ENCODE measurements around the gene PPP1R26. TPM values are rescaled to one million over a fixed set of nuclear protein-coding genes. Genes with fewer than 3 reads are reported as not detected.
"Not testable (repeated sequence)": the region's sequence is repeated elsewhere in the genome, so short reads cannot be mapped to it uniquely, and the experiment has no call there.

Gene PPP1R26
- total and polyA plus RNA-seq, 2 experiments from 2014 or later: 15.0 to 15.6 TPM

DNA sequence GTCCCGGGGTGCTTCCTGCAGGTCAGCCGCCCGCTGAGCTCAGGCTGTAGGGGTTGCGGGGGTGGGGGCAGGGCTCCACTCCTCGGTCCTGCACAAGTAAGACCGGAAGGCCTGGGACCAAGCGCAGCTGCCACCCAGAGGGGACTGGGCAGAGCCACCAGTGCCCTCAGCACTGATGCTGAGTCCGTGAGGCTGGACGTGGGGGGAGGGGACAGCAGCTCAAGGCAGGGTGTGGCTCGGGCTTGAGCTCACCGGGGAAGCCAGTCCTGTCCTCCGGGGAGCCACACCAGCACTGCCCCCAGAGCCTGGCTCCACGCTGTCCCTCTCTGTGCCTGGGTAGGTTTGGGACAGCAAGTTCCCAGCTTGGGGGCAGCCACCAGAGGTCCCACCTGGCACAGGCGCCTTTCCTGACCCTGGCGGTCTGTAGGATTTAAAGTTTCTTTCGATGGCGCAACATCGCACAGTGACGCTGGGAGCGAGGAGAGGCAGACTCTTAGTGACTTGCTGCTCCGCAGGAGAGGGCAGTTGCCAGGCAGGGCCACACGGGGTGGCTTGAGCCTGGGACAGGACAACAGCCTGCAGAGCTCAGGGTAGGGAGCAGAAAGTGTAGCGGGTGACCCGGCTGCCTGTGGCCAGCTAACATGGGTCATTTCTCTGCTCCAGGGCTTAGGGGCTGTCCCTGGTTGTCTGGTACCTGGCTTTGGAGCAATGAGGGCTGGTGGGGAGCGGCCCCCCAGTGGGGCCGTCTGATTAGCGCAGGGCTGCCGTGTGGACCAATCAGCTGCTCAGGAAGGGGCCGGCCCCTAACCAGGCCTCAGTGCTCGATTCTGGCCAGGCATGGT lies 47.4 kb downstream of the PPP1R26 start:
- Histone ChIP-seq H2AFZ (no peak overlapping the region), H3K9me3 (ENCODE audit: low read depth) (no peaks in the 10 kb centered on the region), H4K20me1 (ENCODE audit: insufficient read depth, poor library complexity, severe bottlenecking) (no peaks in the 10 kb centered on the region), H3K9me2 (replicated peaks; ENCODE audit: insufficient read depth) (no peaks in the 10 kb centered on the region), H3K36me3 (replicated peaks; ENCODE audit: insufficient read depth, low read depth) (no peaks in the 10 kb centered on the region), H3K27me3 (no peaks in the 10 kb centered on the region), H3K79me2 (no peaks in the 10 kb centered on the region), H3K27ac (no peak overlapping the region), H3K4me3 (no peak overlapping the region), H3K4me1 (ENCODE audit: insufficient read depth) (no peaks in the 10 kb centered on the region), H3K4me2 (no peak overlapping the region)
- DNase-seq (ENCODE audit: low spot score): no peak
- 76% methylated on average over 29 of the region's 30 CpGs for WGBS (ENCODE audit: low lambda C conversion rate, missing lambda C conversion rate)
- TF ChIP-seq EZH2phosphoT487 (IDR thresholded peaks at IDR 0.05; ENCODE audit: low read depth, severe bottlenecking, unreplicated experiment) (no peak), EZH2 (IDR thresholded peaks at IDR 0.05; ENCODE audit: borderline replicate concordance) (no peak)
- TF ChIP-seq, protein P1, sequence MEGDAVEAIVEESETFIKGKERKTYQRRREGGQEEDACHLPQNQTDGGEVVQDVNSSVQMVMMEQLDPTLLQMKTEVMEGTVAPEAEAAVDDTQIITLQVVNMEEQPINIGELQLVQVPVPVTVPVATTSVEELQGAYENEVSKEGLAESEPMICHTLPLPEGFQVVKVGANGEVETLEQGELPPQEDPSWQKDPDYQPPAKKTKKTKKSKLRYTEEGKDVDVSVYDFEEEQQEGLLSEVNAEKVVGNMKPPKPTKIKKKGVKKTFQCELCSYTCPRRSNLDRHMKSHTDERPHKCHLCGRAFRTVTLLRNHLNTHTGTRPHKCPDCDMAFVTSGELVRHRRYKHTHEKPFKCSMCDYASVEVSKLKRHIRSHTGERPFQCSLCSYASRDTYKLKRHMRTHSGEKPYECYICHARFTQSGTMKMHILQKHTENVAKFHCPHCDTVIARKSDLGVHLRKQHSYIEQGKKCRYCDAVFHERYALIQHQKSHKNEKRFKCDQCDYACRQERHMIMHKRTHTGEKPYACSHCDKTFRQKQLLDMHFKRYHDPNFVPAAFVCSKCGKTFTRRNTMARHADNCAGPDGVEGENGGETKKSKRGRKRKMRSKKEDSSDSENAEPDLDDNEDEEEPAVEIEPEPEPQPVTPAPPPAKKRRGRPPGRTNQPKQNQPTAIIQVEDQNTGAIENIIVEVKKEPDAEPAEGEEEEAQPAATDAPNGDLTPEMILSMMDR (IDR thresholded peaks at IDR 0.05; ENCODE audit: poor library complexity): no peak

DNA sequence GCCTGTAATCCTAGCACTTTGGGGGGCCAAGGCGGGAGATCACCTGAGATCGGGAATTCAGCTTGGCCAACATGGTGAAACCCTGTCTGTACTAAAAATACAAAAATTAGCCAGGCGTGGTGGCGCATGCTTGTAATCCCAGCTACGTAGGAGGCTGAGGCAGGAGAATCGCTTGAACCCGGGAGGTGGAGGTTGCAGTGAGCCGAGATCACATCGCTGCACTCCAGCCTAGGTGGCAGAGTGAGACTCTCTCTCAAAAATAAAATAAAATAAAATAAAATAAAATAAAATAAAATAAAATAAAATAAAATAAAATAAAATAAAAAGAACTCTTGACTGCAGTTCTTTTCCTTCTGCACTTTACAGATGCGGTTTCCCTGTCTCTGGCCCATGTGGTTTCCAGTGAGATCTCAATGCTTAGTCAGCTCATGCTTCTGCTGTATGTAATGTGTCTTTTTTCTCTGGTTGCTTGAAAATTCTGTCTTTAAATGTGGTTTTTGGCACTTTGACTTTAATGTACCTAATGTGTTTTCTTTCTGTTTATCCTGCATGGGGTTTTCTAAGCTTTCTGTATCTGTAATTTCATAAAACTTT lies 49.4 kb downstream of the PPP1R26 start:
- not testable (repeated sequence) for H3K9me3 ChIP-seq (ENCODE audit: low read depth); H3K9me2 ChIP-seq (replicated peaks; ENCODE audit: insufficient read depth); H3K27ac ChIP-seq; DNase-seq (ENCODE audit: low spot score); H4K20me1 ChIP-seq (ENCODE audit: insufficient read depth, poor library complexity, severe bottlenecking); H3K36me3 ChIP-seq (replicated peaks; ENCODE audit: insufficient read depth, low read depth); H3K27me3 ChIP-seq; H3K4me1 ChIP-seq (ENCODE audit: insufficient read depth); H3K4me3 ChIP-seq; H3K4me2 ChIP-seq; H3K79me2 ChIP-seq; H2AFZ ChIP-seq
- 95% methylated on average over 10 of the region's 10 CpGs for WGBS (ENCODE audit: low lambda C conversion rate, missing lambda C conversion rate)

- 79% methylated on average over 5 of the region's 5 CpGs for WGBS (ENCODE audit: low lambda C conversion rate, missing lambda C conversion rate)
- no peak for DNase-seq (ENCODE audit: low spot score)
Measured at GRCh38 chr9:135530146-135530545, 50.6 kb downstream of the PPP1R26 start.

DNA sequence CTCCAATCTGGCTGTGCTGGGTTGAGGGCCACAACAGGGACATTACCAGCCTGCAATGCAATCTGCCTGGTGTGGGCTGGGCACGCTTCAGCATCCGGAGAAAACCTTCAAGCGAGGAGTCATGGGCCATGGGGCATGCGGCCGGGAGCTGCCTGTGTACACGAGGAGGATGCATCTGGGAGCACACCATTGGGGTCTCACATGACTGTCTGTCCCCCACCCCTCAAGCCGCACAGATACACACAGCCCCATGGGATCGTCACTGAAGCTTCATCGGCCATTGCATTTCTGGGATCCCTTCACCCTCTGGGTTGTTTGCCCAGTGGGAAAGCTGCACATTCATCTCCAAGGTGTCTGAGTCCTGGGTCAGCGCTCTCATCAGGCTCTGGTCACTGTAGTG lies 51.5 kb downstream of the PPP1R26 start:
- no peaks in the 10 kb centered on the region for H3K79me2 ChIP-seq
- no peaks in the 10 kb centered on the region for H3K36me3 ChIP-seq (replicated peaks; ENCODE audit: insufficient read depth, low read depth)
- H3K4me1 ChIP-seq (ENCODE audit: insufficient read depth): no peaks in the 10 kb centered on the region
- no peak overlapping the region for H3K27ac ChIP-seq
- WGBS (ENCODE audit: low lambda C conversion rate, missing lambda C conversion rate): 95% methylated on average over 10 of the region's 10 CpGs
- DNase-seq (ENCODE audit: low spot score): no peak
- no peak overlapping the region for H2AFZ ChIP-seq
- H3K9me2 ChIP-seq (replicated peaks; ENCODE audit: insufficient read depth): no peaks in the 10 kb centered on the region
- H4K20me1 ChIP-seq (ENCODE audit: insufficient read depth, poor library complexity, severe bottlenecking): no peaks in the 10 kb centered on the region
- H3K4me2 ChIP-seq: no peak overlapping the region
- no peaks in the 10 kb centered on the region for H3K27me3 ChIP-seq
- H3K9me3 ChIP-seq (ENCODE audit: low read depth): no peaks in the 10 kb centered on the region
- no peak overlapping the region for H3K4me3 ChIP-seq
- TF ChIP-seq, protein P1 (IDR thresholded peaks at IDR 0.05; ENCODE audit: poor library complexity): no peak
- no peak for TF ChIP-seq EZH2 (IDR thresholded peaks at IDR 0.05; ENCODE audit: borderline replicate concordance)
- no peak for TF ChIP-seq EZH2phosphoT487 (IDR thresholded peaks at IDR 0.05; ENCODE audit: low read depth, severe bottlenecking, unreplicated experiment)

More at GRCh38 chr9:135530146-135530545, 50.6 kb downstream of the PPP1R26 start:
- H3K4me1 ChIP-seq (ENCODE audit: insufficient read depth): no peaks in the 10 kb centered on the region
- no peaks in the 10 kb centered on the region for H3K79me2 ChIP-seq
- no peak overlapping the region for H3K27ac ChIP-seq
- H3K4me3 ChIP-seq: no peak overlapping the region
- no peak overlapping the region for H2AFZ ChIP-seq
- no peaks in the 10 kb centered on the region for H3K27me3 ChIP-seq
- no peak overlapping the region for H3K4me2 ChIP-seq
- H4K20me1 ChIP-seq (ENCODE audit: insufficient read depth, poor library complexity, severe bottlenecking): no peaks in the 10 kb centered on the region
- H3K9me3 ChIP-seq (ENCODE audit: low read depth): no peaks in the 10 kb centered on the region
- H3K36me3 ChIP-seq (replicated peaks; ENCODE audit: insufficient read depth, low read depth): no peaks in the 10 kb centered on the region
- TF ChIP-seq EZH2 (IDR thresholded peaks at IDR 0.05; ENCODE audit: borderline replicate concordance): no peak
- TF ChIP-seq, protein P1 (IDR thresholded peaks at IDR 0.05; ENCODE audit: poor library complexity): no peak
- no peak for TF ChIP-seq EZH2phosphoT487 (IDR thresholded peaks at IDR 0.05; ENCODE audit: low read depth, severe bottlenecking, unreplicated experiment)
- no peaks in the 10 kb centered on the region for H3K9me2 ChIP-seq (replicated peaks; ENCODE audit: insufficient read depth)

All from hepatocyte (in vitro differentiated cells).